HG02852 (cell line): ENCODE measurements around the gene LRRK2.

Experiments used
- ATAC-seq: cut with Tn5 transposase; IDR thresholded peaks from one replicate; pipeline ENCODE4 v1.9.1; 2021; ENCODE audit warnings: mild to moderate bottlenecking, moderate library complexity; ENCODE audit not compliant: unreplicated experiment

The LRRK2 gene

DNA sequence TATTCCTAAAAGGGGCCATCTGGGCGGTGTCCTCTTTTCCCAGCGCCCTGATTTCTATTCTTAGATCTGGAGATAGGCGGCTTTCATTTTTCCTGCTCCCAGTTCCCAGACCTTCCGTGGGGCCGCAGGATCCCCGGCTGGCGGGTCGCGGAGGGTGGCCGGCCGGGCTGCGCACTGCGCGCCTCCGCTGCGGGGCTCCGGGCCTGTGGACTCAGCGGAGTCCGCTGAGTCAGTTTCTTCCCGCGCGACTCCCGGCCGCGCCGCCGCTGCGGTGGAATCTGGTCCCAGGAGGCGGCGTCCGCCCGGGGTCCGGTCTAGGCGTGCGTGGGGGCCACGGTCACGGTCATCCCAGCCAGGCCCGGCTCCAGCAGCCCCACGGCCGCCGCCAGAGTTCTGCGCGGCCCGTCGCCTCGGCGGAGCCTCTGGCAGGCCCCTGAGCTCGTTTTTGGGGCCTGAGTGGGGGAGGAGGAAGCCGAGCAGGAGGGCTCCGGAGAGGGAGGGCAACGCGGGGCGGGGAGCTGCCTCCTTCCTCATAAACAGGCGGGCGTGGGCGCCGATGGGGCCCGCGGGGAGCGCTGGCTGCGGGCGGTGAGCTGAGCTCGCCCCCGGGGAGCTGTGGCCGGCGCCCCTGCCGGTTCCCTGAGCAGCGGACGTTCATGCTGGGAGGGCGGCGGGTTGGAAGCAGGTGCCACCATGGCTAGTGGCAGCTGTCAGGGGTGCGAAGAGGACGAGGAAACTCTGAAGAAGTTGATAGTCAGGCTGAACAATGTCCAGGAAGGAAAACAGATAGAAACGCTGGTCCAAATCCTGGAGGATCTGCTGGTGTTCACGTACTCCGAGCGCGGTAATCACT is at the start of gene LRRK2:
Gene LRRK2 (plus strand): TSS at position 559 of the 853 bp plus-strand sequence. CDS start 135 bp downstream, at position 694.
- peak; percentile 53 for ATAC-seq

DNA sequence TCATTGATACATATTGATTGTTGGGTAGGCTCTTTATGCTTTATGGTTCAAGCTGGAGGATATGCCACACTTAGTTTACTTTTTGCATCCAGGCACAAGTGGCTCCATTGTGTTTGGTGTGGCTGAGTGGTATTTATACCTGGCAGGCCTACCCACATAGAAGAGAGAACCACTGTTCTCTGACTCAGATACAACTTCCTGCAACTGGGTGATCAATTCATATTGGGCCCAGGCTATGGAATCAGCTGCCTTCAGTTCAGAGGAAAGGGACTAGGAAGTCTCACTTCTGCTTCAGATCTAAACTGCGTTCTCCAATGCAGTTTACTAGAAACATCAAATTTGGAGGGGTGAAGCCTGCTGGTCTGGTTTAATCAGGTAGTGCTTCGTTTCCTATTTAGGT is 49.8 kb upstream of the LRRK2 start:
- no peak for ATAC-seq

DNA sequence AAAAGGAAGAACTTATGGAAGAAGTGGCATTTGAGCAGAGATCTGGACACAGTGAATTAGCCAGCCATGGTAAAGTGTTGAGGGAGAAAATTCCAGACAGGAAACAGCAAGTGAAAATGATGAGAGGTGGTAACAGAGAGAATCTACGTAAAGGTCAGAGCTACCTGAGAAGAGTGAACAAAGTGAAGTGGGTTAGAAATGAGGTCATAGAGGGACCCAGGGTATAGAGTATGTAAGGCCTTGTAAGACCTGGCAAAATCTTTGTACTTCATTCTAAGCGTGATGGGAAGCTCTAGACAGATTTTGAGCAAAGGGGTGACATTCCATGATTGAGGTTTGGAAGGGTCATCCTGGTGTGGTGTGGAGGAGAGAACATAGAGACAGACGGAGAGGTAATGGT is 49.3 kb upstream of the LRRK2 start:
- no peak for ATAC-seq

DNA sequence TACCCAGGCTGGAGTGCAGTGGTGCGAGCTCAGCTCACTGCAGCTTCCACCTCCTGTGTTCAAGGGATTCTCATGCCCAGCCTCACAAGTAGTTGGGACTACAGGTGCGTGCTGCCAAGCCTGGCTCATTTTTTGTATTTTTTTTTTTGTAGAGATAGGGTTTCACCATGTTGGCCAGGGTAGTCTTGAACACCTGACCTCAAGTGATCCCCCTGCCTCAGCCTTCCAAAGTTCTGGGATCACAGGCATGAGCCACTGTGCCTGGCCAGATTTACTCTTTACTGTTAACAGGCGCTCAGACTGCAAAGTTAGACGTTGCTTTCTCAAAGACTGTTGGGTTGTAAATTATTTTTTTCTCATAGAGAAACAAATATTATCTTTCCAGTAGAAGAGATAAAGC is 46.1 kb upstream of the LRRK2 start:
- ATAC-seq: no peak

DNA sequence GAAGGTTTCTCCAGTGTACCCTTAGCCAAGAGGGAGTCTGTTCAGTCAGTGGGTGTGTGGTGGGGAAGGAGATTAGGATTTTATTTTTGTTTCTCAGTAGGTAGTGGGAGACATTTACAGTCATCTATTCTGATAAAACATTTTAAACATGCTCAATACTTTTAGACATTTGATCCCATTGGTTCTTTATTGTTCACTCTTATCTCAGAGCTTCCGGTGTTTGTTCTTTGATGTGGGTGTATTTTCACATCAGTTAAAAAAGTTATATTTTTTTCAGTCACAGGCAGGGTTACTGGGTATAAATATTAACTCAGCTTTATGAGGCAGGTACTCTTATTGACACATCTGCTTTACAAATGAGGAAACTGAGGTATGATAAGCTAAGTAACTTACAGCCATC is 43.3 kb upstream of the LRRK2 start:
- ATAC-seq: no peak

DNA sequence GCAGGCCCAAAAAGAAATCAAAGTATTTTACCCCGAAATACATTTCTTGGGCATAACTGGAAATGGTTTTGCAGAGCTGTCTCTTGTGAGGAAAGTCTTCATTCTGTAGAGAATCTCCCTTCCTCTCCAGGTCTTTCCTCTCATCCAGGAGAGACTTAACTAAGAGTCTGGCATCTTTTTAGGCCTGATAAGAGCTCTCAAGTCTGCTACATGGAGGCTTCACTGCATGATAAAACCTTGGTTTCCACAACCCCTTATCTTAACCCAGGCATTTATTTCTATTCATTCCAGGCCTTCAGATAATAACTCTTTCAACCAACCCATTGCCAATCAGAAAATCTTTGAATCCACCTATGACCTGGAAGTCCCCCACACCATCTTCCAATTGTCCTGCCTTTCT is 41.1 kb upstream of the LRRK2 start:
- no peak for ATAC-seq

DNA sequence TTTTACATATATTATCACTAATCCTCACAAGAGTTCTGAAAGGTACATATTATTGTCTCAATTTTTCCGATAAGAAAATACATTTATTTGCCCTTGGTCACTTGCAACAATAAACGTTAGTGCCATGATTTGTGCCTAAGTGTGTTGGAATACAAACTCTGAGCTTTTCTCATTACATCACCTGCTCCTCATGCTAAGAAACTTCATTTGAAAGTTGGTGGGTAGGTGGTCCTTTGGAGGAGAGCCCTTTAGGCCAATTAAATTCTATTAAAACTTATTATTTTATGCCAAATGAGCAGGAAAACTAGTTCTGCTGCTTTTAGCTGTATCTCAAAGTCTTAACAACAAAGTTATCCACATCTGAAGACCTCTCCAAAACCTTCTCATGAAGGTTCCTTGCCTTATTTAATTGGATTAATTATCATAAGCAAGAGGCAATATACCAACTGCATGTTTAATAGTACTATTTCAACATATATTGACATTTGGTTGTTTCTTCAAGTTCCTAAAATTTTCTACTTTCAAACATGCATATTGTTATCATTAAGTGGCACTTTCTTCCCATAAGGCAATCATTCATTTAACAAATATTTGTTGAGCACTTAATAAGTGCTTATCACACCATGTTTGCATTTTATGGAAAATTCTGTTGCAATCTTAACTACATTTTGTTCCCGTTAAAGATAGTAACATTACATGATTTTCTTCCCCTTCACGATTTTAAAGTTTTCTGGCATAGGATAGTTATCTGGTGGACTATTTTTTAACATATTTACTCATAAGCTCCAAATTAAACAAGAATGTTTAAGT is 40.1 kb upstream of the LRRK2 start:
- ATAC-seq: no peak

DNA sequence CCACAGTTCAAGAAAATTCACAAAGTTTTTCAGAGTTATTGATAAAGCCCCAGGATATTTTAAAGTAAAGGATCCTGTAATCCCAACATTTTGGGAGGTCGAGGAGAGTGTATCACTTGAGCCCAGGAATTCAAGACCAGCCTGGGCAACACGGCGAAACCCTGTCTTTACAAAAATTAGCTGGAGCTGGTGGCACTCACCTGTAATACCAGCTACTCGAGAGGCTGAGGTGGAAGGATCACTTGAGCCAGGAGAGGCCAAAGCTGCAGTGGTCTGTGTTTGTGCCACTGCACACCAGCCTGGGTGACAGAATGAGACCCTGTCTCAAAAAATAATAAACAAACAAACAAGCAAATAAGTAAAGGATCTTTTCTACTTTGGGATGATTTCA is 39.5 kb upstream of the LRRK2 start:
- no peak for ATAC-seq

DNA sequence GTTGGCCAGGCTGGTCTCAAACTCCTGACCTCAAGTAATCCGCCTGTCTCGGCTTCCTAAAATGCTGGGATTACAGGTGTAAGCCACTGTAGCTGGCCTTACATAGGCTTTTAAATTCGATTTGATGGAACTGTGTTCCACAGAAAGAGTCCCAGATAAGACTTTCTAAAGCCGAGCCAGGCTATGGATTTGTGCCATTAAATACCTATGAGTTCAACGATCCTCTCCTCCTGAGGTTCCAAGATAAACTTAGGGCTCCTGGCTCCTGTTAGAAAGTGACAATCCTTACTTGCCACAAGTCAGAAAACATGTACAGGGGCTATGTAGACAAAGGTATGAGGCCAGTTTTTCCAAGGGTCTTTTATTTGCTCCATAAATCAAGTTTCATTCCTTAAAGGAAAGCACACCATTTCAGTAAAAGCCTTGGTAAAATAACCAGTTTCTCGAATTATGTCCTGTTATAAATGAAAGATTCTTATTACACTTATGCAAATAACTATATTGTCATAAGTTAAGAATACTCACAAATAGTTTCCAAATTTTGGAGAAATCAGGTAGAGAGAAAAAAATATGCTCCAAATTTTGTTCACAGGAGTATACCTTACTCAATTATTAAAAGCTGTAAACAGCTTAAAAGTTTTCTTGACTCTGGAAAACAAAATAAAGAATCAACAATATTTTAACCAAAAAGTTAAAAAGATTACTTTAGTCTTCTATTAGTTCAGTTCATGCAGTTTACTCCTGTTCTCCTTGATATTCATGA is 36.1 kb upstream of the LRRK2 start:
- no peak for ATAC-seq

DNA sequence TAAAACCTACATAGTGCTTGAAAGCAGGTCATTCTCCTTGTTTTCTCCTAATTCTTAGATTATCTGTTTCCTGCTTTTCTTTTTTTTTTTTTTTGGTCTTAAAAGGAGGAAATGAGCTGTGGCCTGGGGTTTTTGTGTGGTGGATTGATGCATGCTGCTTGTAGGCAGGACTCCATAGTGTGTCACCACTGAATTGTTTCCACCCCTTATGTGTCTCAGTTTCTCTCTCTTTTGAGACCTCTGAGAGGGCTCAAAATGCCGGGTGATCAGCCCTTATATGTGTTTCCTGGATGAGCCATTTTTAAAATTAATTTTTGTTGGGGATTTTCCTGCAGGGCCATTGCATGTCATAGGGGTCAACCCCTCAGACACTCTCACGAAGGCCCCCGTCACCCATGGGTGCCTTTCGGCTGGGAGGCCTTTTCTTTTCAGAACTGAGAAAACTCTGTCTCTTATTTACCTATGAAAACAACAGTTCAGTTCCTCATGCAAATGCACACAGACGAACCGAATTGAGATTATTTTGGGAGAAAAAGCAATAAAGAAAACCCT is 32.0 kb upstream of the LRRK2 start:
- ATAC-seq: peak; percentile 95

DNA sequence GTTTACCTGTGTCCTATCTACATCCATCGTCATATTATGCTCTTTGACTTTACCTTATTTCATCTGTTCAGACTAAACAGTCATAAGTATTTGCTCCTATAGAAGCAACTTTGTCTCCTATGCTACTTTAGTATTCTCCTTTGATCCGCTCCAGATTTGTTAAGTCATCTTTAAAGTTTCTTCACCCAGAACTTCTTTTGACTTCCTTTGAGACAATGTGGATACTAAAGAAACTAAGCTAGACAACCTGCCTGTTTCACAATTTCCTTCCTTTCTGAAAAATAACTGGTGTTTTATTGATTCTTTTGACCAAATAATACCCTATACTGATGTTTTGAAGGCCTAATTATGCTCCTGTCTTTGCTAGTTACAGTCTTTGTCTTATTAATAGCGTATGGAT is 30.0 kb upstream of the LRRK2 start:
- ATAC-seq: no peak

DNA sequence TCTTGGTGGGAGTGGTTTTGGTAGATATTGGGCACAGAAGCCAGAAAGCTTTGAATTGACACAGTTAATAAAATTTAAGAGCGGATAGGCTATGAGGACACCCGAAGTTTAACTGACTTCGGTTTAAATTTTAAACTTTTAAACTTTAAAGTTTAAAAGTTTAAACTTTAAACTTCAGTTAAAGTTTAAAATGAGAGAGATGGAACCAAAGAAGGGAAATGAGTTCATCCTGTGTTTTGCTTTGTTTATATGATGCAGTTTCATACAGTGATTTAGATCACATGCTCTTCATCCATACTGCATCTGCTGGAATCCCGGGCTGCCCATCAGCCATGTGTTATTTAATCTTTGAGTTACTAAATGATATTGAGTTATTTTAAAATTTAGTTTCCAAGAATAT is 27.2 kb upstream of the LRRK2 start:
- no peak for ATAC-seq

DNA sequence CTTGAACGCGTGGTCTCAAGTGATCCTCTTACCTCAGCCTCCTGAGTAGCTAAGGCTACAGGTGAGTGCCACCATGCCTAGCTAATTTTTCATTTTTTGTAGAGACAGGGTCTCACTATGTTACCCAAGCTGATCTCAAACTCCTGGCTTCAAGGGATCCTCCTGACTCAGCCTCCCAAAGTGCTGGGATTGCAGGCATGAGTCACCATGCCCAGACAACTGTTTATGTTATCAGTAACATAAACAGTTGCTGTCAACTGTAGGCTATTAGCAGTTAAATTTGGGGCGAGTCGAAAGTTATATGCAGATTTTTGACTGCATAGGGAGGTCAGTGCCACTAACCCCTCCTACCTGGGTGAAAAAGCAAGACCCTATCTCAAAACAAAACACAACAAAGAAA is 26.2 kb upstream of the LRRK2 start:
- no peak for ATAC-seq

DNA sequence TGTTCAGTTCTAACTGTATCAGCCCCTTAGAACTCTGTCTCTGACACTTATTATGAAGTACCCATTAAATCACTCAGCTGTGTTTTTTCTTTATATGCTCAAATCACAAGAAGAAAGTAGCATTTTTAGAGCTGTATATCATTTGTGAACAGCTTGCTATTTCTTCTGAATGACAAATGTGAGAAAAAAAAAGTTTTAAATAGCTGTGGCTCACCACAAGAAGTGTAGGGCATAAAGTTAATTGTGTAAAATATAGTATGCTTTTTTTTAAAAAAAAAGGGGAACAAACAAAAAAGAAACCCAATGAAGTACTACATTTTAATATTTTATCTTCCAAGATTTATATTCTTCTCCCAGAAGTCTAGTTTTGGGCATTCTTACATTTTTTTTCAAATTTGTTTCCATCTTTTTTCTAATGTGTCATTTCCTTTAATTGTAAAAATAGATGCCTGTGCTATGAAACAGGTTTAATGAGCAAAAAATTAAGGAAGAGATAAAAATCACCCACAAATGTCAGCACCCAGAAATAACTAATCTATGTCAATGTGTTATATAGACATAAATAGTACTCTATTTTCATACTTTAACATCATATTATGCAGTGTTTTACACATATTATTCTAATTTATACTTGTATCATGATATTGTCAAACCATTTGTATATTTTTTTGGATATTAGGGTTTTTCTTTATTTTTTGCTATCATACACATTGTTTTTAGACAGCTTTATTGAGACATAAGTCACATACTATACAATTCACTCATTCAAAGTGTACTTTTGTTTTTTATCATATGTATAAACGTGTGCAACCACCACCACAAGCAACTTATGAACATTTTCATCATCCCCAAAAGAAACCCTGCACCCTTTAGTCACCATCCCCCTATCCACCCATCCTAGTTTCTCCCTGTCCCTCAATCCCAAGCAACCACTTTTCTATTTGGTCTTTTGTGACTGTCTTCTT is 22.4 kb upstream of the LRRK2 start:
- peak; percentile 72 for ATAC-seq

DNA sequence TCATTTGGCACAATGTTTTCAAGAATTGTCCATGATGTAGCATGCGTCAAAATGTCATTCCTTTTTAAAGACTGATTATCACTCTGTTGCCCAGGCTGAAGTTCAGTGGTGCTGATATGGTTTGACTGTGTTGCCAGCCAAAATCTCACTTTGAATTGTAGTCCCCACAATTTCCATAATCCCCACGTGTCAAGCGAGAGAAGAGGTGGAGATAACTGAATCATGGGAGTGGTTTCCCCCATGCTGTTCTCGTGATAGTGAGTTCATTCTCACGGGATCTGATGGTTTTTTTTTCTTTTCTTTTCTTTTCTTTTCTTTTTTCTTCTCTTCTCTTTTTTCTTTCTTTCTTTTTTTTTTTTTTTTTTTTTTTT is 21.8 kb upstream of the LRRK2 start:
- no peak for ATAC-seq

DNA sequence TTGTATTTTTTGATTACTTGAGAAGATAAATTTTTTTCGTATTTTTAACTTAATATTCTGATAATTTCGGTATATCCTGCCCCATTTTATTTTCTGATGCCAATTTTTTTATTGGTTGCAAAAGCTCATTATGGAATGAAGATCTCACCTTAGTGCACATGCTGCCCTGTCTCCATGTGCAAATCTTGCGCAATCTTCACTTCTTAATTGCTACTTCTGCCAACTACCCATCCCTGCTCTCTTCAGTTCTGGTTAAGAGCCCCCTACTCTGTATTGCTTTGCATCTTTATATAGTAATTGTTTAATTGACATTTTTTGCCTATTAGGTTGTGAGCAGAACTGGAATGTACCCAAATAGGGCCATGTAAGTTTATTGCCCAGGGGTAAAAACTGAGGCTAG is 20.5 kb upstream of the LRRK2 start:
- no peak for ATAC-seq

DNA sequence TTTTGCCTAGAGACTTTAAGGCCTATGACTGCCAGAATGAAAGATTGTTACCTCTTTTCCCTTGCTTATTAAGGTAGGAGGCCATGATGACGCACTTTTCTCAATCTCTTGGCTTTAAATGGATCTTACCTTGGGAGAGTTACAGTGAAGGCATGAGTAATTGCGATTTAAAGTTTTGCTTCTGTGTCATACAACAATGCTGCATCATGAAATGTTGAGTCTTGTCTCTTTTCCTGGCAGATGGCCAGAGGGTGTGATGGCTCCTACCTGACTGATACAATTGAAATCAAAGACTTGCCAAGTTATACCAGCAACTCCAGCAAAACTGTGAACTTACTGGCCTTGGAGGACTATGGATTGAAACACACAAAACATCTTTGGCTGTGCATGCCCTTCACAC is 17.2 kb upstream of the LRRK2 start:
- ATAC-seq: no peak

DNA sequence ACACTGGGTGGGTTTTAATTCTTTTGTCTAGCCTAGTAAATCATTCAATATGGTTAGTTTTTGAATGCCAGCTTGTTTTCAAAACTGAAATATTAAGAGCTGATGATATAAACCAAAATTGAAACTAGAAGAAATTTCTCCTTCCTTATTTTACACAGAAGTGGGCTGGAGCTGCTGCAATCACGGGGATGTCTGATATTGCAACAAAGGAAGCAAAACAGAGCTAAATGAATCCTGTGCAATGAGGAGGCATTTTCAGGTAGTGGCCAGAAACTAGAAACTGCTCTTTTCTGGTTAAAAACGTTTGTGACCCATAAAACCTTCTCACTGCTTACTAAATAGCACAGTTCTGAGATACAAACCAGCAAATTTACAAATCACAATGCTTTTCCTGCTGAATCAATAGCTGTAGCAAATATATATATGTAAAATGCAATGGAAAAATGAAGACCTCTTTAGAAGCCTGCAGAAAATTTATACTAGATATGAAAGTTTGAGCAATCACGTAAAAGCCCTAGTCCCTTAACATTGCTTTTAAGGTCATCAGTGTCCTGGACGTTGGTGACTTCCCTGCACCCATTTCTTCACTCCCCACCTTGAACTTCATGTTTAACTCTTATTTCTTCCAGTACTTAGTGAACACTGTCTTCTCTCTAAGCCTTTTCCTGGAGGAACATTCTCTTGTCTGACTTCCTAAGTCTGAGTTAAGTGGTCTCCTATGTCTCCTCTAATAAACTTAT is 15.9 kb upstream of the LRRK2 start:
- peak; percentile 97 for ATAC-seq

DNA sequence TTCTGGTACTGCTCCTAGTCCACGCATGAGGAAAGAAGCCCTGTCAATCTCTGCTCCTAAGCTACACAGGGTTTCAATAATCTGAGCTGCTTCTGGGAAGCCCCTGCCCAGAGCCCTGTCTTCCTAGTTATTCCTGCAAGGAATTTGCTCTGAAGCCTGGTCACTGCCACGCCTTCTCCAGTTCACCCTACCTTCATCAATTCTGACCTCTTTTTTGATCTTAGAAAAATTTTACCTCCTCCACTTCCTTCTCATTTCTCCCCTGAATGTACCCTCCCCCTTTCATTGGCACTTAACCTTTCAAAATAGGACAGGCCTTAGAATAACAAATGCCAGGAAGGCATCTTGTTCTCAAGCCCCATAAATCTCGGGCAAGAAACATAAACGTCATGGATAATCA is 14.9 kb upstream of the LRRK2 start:
- no peak for ATAC-seq
